AG04450 (cell line): ENCODE results near the gene WWP2. TPM values are rescaled to one million over a fixed set of nuclear protein-coding genes. Genes with fewer than 3 reads are reported as not detected.

Source experiments
- CTCF ChIA-PET: fragments of 300-600, 350-600 bp; formaldehyde crosslinking; extraction: SDS; loops from one replicate; lab custom pipeline; 2022; ENCODE audit warnings: antibody characterized with exemption, inconsistent platforms; lab: Charles Lee
- POLR2A ChIA-PET: fragments of 350-600 bp; formaldehyde crosslinking; extraction: SDS; loops from one replicate; lab custom pipeline; 2021; ENCODE audit warnings: antibody characterized with exemption, inconsistent platforms; lab: Yijun Ruan, JAX
- DNase-seq: peaks from one replicate; pipeline ENCODE4 v3.0.0-alpha.2; 2011; ENCODE audit warnings: low read depth, low spot score
- H3K27ac ChIP-seq: one replicate; pipeline ENCODE4 v1.5.1; 2012; ENCODE audit warnings: low read depth, low read length, control low read depth
- H3K27me3 ChIP-seq: one replicate; pipeline ENCODE4 v1.6.0; 2012; ENCODE audit warnings: low read length; ENCODE audit not compliant: control insufficient read depth, insufficient read depth
- H3K4me3 ChIP-seq: 2 replicates; pipeline ENCODE4 v1.5.1; 2011; ENCODE audit warnings: mild to moderate bottlenecking, low read depth, low read length, control low read depth
- H3K9me3 ChIP-seq: 2 replicates; pipeline ENCODE4 v1.5.1; 2012; ENCODE audit warnings: low read length; ENCODE audit not compliant: control insufficient read depth, insufficient read depth
- CTCF ChIP-seq: IDR thresholded peaks from 2 replicates; pipeline ENCODE4 v1.5.1; 2011; ENCODE audit warnings: low read depth, low read length, control low read depth, inconsistent platforms
- polyA plus RNA-seq: library from polyadenylated mRNA; depleted of rRNA; stranded (reverse); fragments of >200 nt; gene quantifications from 2 replicates; pipeline ENCODE4 v1.2.3, GENCODE V29; 2011

The WWP2 gene
- polyA plus RNA-seq, 1 experiment = 13.4 TPM

- Histone ChIP-seq H3K4me3 (no peak overlapping the region), H3K27me3 (no peaks in the 10 kb centered on the region), H3K9me3 (peaks cover 4% of the 10 kb centered on the region), H3K27ac (no peak overlapping the region)
- DNase-seq = no peak
- ChIA-PET CTCF (no interaction called here), POLR2A (no interaction called here)
- TF ChIP-seq CTCF = no peak
Observed at GRCh38 chr16:69873783-69874182, 111.7 kb downstream of the WWP2 start.

- POLR2A ChIA-PET = interaction anchor here (0.6 kb wide), 1 partner anchor 88 kb away, joined by 4 read pairs; no protein-coding TSS in a partner anchor
- TF ChIP-seq CTCF = no peak
Observed at GRCh38 chr16:69874271-69874670, 112.1 kb downstream of the WWP2 start.

DNA sequence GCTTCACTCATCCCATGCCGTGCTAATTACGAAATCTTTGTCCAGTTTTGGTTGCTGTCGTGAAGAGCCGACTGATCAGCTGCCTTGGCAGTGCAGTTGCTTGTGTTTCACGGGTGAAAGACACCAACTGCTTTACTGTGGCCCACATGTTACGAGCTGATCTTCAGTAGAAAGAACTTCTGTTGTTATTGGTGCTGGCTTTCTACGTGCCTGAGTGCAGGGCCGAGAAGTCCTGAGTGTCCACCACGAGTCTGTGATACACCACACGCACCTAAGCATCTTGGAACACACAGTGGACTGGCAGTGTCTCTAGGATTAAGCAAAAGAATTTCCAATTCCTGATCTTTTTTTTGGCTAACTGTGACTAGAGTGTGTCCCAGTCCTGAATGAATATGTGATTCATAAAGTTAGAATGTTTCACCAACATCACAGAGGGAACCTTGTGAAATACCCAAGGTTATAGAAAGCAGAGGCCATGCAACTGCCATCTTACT is 118.6 kb downstream of the WWP2 start:
- CTCF ChIA-PET = no interaction called here
- TF ChIP-seq CTCF = no peak
- POLR2A ChIA-PET = no interaction called here
- H3K9me3 ChIP-seq = peaks cover 4% of the 10 kb centered on the region
- no peak overlapping the region for H3K4me3 ChIP-seq
- H3K27me3 ChIP-seq = no peaks in the 10 kb centered on the region
- DNase-seq = no peak
- no peak overlapping the region for H3K27ac ChIP-seq

More at GRCh38 chr16:69874271-69874670, 112.1 kb downstream of the WWP2 start:
- CTCF ChIA-PET = interaction anchor here (0.5 kb wide), 1 partner anchor 13 kb away, joined by 3 read pairs; no protein-coding TSS in a partner anchor
- Histone ChIP-seq H3K27ac (no peak overlapping the region), H3K4me3 (no peak overlapping the region), H3K27me3 (no peaks in the 10 kb centered on the region), H3K9me3 (peaks cover 4% of the 10 kb centered on the region)
- no peak for DNase-seq

DNA sequence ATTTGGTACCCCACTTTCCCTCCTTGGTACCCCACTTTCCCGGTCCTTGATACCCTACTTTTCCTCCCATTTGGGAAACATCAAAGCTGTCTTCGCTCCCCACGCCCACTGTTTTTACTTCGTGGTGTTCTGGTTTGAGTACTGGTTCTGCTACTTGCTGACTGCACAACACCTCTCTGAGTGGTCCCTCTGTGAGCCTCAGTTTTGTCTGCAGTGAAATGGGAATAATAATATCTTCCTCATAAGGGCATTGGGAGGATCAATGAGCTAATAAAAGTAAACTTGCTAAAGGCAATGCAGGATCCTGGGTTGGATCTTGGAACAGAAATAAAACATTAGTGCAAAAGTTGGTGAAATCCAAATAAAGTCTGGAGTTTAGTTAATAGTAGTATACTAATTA is 119.0 kb downstream of the WWP2 start:
- Histone ChIP-seq H3K27me3 (no peaks in the 10 kb centered on the region), H3K9me3 (peaks cover 4% of the 10 kb centered on the region), H3K27ac (no peak overlapping the region), H3K4me3 (no peak overlapping the region)
- POLR2A ChIA-PET = no interaction called here
- CTCF ChIA-PET = no interaction called here
- no peak for DNase-seq
- TF ChIP-seq CTCF = no peak

DNA sequence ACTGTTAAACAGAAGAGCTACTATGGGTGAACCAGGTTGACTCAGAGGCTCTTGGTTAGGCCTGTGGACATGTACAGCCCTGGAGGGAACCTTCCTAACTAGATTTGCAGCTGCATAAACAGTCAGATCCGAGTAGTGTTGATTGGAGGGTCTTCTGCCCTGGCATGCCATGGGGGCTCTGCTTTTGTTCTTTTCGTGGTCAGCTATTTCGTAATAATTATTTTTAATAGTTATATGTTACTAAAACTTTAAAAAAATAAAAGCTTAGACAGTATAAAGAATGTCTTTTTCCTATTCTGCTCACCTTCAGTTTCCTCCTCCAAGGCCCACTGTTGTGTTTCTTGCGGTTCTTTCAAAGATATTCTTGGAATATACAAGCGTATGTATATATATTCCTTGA is 121.6 kb downstream of the WWP2 start:
- no peak for DNase-seq
- Histone ChIP-seq H3K4me3 (no peak overlapping the region), H3K27ac (no peak overlapping the region), H3K27me3 (no peaks in the 10 kb centered on the region), H3K9me3 (no peaks in the 10 kb centered on the region; the same call in 1 of the 2 replicates)
- ChIA-PET CTCF (interaction anchor here (0.6 to 1.2 kb wide), 3 partner anchors 13 to 45 kb away, joined by 3 read pairs; no protein-coding TSS in a partner anchor), POLR2A (interaction anchor here (0.6 kb wide), 1 partner anchor 14 kb away, joined by 4 read pairs; no protein-coding TSS in a partner anchor)
- no peak for TF ChIP-seq CTCF
